ENCODE data around the gene SPSB1.
A peak's percentile ranks its signal among the peaks of the same experiment; 100 is the strongest.

The SPSB1 gene

DNA sequence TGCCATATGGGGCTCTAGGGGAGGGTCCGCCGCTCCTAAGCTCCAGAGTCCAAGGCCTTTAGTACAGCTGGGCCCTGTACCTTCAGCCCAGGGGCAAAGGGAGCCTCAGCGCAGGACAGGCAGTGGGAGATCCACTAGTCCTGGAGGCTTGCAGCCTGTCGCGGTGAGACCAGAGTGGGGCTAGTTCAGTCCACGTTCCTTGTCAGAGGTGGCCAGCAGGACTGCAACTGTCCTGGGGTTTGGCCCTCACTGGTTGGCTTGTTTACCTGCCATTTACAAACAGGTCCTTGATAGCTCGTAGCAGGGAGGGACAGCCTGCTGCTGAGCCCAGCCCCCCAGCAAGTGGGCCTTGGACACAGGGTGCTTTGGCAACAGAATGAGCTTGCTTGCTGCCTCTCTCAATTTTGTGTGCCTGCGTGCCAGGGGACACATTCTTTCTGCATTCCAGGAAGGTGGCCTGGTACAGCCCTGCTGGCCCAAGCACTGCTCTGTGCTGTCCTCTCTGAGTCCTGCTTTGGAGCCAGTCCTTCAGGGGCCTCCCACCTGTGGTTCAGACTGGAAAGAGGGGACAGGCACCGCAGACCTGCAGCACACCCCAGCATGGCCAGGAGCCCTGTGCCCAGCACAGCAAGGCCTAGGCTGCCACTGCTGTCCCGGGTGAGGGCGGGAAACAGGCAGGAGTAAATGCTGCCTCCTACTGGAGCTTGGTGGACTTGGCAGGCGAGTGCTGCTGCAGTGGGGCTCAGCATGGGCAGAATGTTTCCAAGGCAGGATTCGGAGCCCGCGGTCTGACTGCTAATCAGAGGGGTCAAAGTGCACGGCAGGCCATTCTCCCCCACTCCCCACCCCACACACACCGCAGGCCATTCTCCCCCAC lies 42.9 kb upstream of the SPSB1 start:
- POLR2A ChIA-PET, result interaction anchor here (0.7 kb wide), 1 partner anchor 210 kb away, joined by 4 read pairs; no protein-coding TSS in a partner anchor
- TF ChIP-seq TRIM28 (IDR thresholded peaks at IDR 0.05; ENCODE audit: borderline replicate concordance, low read length) (no peak; the same call in 1 of the 2 replicates), ZNF600 (tag by site-specific recombination; IDR thresholded peaks at IDR 0.05) (0 out of 2 replicates have a peak, but pooled peaks have one; percentile 10), ZNF366 (tag by site-specific recombination; conservative IDR thresholded peaks at IDR 0.05) (no peak), ZNF2 (tag by site-specific recombination; IDR thresholded peaks at IDR 0.05) (0 out of 2 replicates have a peak, but pooled peaks have one; percentile 38), ZNF138 (tag by site-specific recombination; IDR thresholded peaks at IDR 0.05; ENCODE audit: borderline replicate concordance) (no peak), ZIC2 (tag by site-specific recombination; IDR thresholded peaks at IDR 0.05) (peak; percentile 19; the same call in 1 of the 2 replicates), ZNF140 (tag by site-specific recombination; IDR thresholded peaks at IDR 0.05) (no peak), ZNF324 (tag by site-specific recombination; IDR thresholded peaks at IDR 0.05) (no peak), ZBTB48 (tag by site-specific recombination; IDR thresholded peaks at IDR 0.05) (no peak), ZNF791 (tag by site-specific recombination; IDR thresholded peaks at IDR 0.05) (no peak)
- TF ChIP-seq, protein P1, sequence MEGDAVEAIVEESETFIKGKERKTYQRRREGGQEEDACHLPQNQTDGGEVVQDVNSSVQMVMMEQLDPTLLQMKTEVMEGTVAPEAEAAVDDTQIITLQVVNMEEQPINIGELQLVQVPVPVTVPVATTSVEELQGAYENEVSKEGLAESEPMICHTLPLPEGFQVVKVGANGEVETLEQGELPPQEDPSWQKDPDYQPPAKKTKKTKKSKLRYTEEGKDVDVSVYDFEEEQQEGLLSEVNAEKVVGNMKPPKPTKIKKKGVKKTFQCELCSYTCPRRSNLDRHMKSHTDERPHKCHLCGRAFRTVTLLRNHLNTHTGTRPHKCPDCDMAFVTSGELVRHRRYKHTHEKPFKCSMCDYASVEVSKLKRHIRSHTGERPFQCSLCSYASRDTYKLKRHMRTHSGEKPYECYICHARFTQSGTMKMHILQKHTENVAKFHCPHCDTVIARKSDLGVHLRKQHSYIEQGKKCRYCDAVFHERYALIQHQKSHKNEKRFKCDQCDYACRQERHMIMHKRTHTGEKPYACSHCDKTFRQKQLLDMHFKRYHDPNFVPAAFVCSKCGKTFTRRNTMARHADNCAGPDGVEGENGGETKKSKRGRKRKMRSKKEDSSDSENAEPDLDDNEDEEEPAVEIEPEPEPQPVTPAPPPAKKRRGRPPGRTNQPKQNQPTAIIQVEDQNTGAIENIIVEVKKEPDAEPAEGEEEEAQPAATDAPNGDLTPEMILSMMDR (tag by site-specific recombination; IDR thresholded peaks at IDR 0.05), result peak; percentile 39
- TF ChIP-seq, protein P2, sequence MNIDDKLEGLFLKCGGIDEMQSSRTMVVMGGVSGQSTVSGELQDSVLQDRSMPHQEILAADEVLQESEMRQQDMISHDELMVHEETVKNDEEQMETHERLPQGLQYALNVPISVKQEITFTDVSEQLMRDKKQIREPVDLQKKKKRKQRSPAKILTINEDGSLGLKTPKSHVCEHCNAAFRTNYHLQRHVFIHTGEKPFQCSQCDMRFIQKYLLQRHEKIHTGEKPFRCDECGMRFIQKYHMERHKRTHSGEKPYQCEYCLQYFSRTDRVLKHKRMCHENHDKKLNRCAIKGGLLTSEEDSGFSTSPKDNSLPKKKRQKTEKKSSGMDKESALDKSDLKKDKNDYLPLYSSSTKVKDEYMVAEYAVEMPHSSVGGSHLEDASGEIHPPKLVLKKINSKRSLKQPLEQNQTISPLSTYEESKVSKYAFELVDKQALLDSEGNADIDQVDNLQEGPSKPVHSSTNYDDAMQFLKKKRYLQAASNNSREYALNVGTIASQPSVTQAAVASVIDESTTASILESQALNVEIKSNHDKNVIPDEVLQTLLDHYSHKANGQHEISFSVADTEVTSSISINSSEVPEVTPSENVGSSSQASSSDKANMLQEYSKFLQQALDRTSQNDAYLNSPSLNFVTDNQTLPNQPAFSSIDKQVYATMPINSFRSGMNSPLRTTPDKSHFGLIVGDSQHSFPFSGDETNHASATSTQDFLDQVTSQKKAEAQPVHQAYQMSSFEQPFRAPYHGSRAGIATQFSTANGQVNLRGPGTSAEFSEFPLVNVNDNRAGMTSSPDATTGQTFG (tag by site-specific recombination; IDR thresholded peaks at IDR 0.05; ENCODE audit: borderline replicate concordance), result no peak
- TF ChIP-seq, protein P3, sequence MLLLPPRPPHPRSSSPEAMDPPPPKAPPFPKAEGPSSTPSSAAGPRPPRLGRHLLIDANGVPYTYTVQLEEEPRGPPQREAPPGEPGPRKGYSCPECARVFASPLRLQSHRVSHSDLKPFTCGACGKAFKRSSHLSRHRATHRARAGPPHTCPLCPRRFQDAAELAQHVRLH (tag by site-specific recombination; IDR thresholded peaks at IDR 0.05), result no peak
- TF ChIP-seq, protein P4, sequence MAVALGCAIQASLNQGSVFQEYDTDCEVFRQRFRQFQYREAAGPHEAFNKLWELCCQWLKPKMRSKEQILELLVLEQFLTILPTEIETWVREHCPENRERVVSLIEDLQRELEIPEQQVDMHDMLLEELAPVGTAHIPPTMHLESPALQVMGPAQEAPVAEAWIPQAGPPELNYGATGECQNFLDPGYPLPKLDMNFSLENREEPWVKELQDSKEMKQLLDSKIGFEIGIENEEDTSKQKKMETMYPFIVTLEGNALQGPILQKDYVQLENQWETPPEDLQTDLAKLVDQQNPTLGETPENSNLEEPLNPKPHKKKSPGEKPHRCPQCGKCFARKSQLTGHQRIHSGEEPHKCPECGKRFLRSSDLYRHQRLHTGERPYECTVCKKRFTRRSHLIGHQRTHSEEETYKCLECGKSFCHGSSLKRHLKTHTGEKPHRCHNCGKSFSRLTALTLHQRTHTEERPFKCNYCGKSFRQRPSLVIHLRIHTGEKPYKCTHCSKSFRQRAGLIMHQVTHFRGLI (tag by site-specific recombination; IDR thresholded peaks at IDR 0.05), result no peak
- CTCF ChIA-PET, result interaction anchor here (0.6 to 2.0 kb wide), 9 partner anchors 10 to 564 kb away, joined by 3 to 5 read pairs (median 3); no protein-coding TSS in a partner anchor
- Histone ChIP-seq H3K27ac (ENCODE audit: extremely low read depth, low read depth, low read length) (no peak overlapping the region), H3K36me3 (ENCODE audit: control insufficient read depth in 2 of 2, insufficient read depth in 1 of 2, low read length in 2 of 2) (peaks cover 0 to 47% of the 10 kb centered on the region in 2 experiments; a peak in 1 of 3 replicates), H3K9me3 (ENCODE audit: control insufficient read depth, insufficient read depth, low read depth, low read length) (no peaks in the 10 kb centered on the region), H3K4me3 (ENCODE audit: low read depth, low read length) (no peak overlapping the region), H3K4me1 (ENCODE audit: control insufficient read depth, insufficient read depth, low read length) (no peaks in the 10 kb centered on the region)

DNA sequence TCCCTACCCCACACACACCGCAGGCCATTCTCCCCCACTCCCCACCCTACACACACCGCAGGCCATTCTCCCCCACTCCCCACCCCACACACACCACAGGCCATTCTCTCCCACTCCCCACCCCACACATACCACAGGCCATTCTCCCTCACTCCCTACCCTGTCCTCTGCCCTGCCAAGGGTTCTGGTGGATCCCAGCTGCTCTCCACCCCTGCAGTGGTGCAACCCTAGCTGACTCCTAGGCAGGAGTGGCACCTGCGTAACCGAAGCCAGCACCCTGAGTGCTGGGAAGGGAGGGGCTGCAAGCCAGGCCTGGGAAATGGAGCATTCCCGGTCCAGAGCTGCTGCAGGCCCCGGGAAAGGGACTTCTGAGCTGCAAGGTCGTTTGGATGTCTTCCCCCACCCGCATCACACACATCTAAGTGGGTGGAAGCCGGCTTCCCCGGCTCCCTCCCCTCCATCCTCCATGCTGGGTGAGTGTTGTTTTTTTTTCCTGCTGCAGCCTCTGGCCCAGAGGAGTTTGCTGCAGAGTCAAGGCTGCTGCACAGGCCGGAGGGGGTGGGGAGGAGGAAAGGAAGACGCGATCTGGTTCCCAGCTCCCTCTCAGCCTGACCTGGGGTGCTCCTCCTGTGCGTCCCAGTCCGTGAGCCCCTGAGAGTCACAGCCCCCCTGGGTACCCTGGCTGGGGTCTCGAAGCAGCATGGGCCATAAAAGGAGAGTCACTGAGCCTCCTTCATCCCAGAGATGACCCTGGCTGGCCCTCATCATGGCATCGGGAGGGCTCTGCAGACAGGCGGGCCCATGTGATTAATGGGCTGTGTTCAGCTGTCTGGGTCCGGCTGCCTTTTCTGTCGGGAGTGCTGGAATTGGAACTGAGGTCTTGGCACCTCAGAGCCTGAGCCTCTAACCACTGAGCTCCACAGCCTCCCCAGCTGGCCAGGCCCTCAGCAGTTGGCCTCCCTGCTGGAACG lies 42.0 kb upstream of the SPSB1 start:
- H3K4me1 ChIP-seq (ENCODE audit: control insufficient read depth, insufficient read depth, low read length), result no peaks in the 10 kb centered on the region
- H3K4me3 ChIP-seq (ENCODE audit: low read depth, low read length), result no peak overlapping the region
- peaks cover 0 to 39% of the 10 kb centered on the region in 2 experiments; a peak in 1 of 3 replicates for H3K36me3 ChIP-seq (ENCODE audit: control insufficient read depth in 2 of 2, insufficient read depth in 1 of 2, low read length in 2 of 2)
- ChIA-PET CTCF (interaction anchor here (0.5 to 2.0 kb wide), 12 partner anchors 18 to 1220 kb away, joined by 3 to 6 read pairs (median 3); no protein-coding TSS in a partner anchor), POLR2A (interaction anchor here (0.7 kb wide), 1 partner anchor 209 kb away, joined by 4 read pairs; no protein-coding TSS in a partner anchor)
- no peaks in the 10 kb centered on the region for H3K9me3 ChIP-seq (ENCODE audit: control insufficient read depth, insufficient read depth, low read depth, low read length)
- H3K27ac ChIP-seq (ENCODE audit: extremely low read depth, low read depth, low read length), result no peak overlapping the region
- TF ChIP-seq ZNF341 (tag by site-specific recombination; IDR thresholded peaks at IDR 0.05; ENCODE audit: low read depth) (peak; percentile 79), ZNF777 (tag by site-specific recombination; IDR thresholded peaks at IDR 0.05; ENCODE audit: borderline replicate concordance) (no peak), EGR2 (tag by site-specific recombination; IDR thresholded peaks at IDR 0.05; ENCODE audit: low read depth) (peak; percentile 95), ZFHX2 (tag by site-specific recombination; conservative IDR thresholded peaks at IDR 0.05) (peak; percentile 89)
